GM18861 (cell line): ENCODE data around the gene HEPN1.

Experiments used
- ATAC-seq: cut with Tn5 transposase; IDR thresholded peaks from one replicate; pipeline ENCODE4 v1.9.1; 2021; ENCODE audit not compliant: unreplicated experiment

HEPN1 gene

DNA sequence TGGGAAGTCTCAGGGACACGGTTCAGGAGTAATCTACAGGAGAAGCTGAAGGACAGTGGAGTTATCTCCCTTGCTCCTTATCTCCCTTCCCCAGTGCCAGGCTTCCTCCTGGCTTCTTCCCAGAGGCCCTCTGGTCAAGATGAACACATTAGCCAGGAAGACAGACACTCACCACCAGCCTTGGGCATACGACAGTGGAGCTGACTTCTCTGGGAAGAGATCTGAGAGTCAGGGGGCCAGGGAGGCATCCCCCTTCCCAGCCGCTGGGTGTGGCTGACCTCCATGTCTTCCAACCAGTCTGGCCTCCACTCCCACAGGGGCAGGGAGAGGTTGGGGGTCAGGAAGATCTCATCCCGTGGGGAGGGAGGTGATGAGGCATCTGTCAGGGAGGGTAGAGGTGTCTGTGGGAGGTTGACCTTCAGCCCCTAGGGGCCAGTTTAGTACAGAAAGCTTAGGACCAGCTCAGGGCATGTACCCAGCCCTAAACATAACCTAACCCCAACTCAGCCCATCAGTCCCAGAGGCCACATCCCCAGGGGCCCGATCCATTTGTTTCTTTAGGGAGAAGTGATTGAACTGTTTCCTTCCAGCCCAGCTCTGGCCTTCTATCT is 34.1 kb upstream of the HEPN1 start:
- no peak for ATAC-seq

DNA sequence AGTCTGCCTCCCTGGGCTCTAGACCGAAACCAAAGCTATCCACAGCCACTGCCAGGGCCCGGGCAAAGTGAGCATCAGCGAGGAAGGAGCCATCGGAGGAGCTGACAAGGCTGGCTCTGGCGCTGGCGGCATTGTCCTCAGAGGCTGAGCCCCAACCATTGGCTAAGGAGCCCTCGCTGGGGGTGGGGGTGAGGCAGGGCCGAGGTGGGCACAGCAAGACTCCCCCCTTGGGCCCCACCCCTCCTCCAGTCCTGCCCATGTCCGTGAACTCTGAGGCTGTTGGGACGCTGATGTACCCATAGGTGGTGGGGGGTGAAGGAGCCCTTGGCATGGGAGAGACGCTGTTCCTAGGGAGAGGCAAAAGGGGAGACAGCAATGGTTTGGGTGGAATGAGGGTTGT is 32.6 kb upstream of the HEPN1 start:
- ATAC-seq, result no peak

DNA sequence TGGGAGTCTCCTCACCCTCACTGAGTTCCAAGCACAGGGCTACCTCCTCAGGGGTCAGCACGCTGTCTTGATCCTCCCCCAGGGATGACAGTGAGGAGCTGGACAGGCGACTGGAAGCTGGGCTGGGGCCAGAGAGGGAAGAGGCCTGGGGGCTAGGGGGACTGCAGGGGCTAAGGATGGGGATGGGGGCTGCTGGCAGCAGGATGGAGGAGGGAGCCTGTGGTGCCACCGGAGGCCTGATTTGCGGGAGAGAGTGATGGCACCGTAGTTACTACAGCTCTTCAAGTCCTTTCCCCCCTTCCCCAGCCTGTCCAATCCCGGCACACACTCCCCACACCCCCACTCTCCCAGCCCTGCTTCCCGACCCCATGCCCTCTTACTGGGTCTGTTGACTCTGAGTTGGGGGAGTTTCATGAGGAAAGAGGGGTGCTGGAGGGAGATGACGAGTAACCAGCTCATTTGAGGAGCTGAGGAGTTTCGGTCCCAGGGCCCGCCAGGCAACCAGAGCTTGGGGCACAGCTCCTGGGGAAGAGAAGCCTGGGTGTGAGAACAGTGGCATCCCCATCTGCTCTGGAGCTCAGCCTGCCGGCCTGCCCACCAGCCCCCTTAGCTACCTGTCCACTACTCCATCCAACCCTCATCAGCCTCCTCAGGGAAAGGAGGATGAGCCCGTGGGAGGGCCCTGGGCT is 31.9 kb upstream of the HEPN1 start:
- ATAC-seq, result no peak

DNA sequence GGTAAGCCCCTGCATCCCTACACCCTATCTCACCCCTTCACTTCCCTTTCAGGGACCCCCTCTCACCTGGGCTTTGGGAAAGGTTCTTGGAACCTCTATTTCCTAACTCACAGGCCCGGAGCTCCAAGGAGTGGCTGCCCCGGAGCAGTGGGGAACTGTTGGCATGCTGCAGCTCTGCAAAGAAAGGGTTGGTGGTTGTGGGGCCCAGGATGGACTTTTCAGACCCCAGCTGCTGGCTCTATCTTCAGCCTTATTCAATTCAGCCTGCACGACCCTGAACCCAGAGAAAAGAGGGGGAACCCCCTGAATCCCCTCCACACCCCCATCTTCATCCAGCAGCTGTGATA is 31.4 kb upstream of the HEPN1 start:
- ATAC-seq, result no peak

DNA sequence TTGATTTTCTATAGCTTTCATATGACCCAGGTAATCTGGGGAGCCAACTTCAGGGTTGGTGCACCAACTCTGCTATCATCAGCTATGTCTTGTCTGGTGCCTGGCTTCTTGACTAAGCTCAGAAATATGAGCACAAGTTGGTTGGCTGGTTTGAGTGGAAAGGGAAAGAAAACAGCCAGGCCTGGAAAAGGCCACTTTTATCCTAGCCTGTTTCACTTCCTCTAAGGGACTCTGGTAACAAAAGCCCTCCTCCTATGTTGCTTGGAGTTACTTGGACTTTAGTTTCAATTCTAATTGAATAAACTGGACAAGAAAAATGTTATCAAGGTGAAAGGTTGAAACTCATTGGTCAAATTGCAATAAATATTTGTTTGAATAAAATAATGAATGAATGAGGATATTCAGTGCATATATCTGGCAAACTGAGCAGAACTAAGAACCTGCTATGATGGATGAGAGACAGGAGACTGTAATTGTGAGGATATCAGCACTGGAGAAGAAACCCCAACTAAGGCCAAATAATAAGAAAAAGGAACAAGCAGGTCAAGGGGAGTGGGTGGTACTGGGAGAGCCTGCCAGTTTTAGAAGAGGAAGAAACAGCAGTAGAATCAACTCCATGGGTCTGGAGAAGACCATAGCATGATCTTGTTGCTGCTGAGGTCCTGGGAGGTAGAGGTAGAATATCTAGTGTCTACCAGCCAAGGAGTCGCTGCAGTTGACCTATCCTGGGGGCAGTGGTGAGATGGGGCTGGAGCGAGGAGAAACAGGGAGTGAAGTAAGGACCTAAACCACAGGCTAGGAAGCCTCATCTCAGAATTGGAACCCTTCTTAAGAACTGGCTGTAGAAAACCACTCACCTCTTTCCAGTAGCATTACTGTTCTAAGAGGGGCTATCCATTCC is 29.6 kb upstream of the HEPN1 start:
- ATAC-seq, result no peak

DNA sequence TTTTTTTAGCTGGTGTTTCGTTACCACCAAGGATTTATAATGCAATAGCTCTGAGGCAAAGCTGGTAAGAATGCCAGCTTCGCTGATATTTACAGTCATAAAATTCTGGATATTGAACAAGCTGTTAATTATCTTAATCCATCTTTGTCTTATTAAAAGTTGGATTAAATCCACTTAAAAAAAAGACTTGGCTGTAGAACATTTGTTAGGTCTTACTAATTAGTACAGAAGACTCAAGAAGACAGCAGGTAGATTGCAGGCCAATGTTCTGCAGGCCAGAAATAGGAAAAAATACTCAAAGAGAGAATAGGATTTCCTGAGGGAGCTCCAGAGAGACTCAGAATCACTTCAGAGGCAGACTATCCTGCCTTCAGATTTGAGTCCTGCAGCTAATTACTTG is 28.9 kb upstream of the HEPN1 start:
- no peak for ATAC-seq

DNA sequence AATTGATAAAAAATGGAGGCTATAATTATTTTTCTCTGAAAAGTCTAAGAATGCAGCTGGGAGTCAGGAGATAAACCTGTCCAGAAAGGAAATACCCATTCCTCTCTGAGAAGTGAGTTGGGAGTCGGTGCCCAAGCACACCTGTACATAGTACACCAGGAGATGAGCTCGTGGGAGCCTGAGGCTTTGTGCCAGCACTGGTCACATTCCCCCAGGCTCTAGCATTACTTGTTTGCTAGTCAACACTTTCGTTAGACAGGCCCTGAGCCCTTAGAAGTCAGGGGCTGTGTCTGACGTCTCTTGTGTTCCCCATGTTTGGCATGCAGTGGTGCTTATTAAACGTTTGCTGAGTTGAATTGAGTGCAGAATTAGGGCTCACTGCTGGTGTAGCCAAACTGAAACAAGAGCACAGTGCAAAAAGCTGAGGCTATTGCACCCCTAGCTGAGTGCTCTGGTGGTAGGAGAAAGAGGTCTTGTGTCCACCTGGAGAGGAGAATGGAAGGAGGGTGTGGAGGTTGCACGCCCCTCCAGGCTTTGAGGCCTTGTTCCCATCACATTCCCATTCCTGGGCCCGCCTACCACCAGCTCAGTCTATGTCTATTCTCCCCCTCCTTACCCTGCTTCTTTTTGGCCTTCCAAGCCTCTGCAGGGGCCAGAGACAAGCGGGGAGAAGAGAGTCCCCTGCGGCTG is 28.2 kb upstream of the HEPN1 start:
- ATAC-seq, result no peak

DNA sequence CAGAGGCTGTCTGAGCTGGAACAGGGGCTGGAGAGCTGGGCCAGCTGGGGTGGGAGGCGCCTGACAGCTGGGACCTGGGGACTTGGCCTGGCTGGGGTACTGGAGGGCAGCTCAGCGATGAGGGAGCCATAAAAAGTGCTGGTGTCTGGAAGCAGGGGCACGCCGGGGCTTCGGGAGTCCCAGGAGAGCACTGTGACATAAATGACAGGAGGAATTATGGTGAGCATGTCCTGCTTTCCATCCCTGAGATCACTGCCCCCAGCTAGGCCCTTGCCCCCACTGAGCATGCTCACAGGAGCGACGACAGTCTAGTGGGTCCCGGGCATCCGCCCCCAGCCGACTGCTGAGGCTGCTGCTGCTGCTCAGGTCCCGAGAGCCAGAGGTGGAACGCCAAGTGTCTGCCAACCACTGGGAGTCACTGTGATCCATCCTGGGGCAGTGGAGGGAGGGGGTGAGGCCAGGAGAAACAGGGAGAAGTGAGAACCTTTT is 27.6 kb upstream of the HEPN1 start:
- no peak for ATAC-seq

DNA sequence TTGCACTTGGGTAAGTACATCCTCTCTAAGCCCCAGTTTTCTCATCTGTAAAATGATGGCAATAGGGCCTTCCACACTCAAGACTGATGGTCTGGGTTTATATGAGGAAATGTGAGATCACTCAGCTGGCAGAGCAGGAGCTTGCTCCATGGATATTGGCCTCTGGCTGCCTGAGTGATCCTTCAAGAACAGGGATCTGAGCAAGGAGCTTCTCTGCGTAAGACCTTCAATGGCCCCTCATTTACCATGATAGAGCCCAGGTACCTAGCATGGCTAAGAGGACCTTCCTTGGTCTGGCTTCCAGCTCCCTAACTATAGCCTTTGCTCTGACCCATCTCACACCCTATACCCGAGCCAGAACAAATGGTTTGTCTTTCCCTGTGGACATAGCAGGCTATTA is 26.9 kb upstream of the HEPN1 start:
- no peak for ATAC-seq

DNA sequence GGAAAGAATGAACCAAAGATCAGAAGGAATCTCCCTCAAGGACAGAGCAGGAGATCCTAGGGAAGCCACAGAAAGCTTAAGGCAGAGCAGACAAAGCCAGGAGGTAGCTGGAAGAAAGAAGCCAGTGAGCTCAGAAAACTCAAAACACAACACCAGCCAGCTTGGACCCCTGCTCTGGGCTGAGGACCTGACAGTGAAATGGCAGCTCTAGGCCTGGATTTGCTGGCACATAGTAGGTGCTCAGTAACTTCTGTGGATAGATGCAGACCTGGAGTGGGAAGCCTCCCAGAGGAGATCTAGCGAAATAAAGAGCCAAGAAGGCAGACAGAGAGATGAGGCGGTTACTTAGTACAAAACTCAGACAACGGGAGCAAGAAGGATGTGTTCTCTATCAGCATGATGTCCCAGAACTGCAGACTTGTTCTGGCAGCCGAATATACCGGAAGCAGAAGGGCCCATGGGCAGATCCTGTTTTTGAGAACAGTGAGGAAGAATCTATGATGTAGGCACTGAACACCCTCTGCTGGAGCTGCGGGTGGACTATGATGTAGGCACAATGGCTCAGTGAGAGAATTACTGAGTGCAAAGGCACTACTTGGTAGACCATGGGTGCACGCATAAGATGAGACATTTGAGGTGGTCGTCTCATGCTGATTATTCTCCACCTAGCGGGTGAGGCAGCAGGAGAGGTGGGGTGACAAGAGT is 26.1 kb upstream of the HEPN1 start:
- no peak for ATAC-seq

DNA sequence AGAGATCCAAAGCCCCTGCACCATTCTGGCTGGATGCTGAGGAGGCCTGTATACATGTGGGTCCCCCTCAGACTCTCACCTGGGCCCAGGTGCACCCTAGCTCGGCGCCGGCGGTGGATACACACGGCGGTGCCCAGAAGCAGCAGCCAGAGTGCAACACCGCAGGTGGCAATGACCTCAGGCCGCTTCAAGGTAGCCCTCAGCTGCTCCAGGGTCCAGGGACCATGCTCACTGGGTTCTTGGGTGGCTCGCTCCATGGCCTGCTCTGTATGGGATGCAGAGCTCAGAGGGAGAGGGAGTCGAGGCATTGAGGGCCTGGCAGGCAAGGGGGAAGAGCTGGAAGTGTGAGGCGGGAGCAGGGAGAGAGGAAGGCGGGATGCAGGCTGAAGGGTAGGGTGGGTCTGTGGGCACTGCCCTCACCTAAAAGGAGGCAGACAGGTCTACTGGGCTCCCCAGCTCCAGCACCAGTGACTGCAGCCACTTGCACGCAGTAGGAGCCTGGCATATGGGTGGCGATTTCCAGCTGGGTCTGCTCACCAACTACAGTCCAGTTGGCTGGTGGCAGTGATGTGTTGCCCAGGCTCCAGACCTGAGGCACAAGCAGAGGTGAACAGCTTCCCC is 25.2 kb upstream of the HEPN1 start:
- no peak for ATAC-seq

DNA sequence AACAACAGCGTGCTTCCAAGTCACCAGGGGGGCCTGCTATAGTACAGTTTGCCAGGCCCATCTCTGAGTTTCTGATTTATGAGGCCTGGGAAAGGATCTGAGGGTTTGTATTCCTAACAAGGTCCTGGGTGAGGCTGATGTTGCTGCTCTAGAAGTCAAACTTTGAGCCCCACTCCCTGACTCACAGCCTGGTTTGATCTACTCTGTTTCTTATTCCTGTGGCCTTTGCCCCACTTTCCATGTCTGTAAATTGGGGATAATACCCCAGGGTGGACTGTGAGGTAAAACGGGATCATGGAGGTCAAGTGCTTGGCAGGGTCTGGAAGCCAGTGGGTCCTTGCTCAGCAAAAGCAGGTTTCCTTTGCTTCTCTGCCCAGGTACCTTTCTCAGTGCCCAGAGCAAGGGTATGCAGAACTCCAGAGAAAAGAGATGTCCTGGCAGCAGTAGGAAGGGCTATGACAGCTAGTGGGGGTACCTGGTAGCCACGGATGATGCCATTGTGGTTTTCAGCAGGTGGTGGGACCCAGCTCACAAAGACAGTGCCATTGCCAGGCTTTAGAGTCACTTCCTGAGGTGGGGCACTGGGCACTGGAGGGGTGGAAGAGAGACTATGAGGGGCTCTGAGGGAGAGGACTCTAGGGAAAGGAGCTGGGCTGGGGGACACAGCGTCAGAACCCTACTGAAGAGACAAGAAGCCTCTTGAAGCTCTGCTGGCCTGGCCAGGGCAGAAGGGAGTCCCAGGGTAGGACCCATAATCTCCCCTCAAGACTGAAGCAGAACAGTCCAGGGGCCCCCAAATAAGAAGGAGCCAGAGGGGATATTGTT is 24.2 kb upstream of the HEPN1 start:
- ATAC-seq, result no peak

DNA sequence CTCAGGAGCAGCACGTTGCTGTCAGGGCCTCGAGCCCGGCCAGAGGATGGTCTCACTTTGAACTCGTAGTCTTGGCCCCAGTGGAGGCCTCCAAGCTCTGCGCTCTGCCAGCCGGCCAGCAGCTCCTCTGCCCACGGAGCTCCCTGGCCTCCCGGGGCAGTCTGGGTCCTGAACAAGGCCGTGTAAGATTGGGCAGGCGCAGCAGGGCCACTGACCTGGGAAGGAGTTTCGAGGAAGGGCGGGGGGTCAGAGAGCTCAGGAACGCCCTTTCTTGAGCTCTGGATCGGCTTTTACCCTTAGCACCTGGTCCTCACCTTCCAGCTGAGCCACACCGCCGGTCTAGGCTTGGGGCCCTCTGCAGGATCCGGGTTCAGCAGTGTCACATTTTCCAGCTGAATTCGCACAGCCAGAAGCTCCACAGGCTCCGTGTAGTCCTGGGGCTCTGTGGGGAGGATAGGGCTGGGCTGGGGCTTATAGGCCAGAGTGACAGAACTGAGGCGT is 23.5 kb upstream of the HEPN1 start:
- no peak for ATAC-seq

DNA sequence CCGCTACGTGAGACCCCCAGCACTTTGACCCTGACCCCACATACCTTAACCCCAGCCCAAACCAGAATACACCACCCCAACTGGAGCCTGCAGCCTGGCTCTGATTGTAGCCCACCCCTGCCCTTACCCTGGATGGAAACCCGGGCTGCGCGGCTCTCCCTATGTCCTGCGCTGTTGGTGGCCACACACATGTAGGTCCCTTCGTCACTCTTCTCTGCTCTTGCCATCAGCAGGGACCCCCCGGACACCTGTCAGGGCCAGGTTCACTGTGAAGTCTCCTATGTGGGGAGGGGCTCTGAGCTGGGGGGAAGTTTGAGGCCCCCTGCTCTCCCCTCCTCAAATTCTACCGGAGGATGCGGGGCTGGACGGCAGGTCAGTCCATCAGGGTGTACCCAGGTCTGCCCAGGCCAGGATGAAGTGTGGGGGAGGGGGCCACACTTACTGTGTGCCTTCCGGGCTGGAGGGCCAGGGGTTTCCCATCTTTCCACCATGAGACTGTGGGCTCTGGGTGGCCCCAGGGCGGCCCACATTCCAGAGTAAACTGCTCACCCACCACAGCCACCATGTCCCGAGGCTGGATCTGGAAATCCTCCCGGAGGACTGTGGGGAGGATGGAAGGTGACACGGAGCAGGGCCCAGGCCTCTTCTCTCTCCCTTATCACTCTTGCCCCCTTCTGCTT is 22.8 kb upstream of the HEPN1 start:
- ATAC-seq, result no peak

DNA sequence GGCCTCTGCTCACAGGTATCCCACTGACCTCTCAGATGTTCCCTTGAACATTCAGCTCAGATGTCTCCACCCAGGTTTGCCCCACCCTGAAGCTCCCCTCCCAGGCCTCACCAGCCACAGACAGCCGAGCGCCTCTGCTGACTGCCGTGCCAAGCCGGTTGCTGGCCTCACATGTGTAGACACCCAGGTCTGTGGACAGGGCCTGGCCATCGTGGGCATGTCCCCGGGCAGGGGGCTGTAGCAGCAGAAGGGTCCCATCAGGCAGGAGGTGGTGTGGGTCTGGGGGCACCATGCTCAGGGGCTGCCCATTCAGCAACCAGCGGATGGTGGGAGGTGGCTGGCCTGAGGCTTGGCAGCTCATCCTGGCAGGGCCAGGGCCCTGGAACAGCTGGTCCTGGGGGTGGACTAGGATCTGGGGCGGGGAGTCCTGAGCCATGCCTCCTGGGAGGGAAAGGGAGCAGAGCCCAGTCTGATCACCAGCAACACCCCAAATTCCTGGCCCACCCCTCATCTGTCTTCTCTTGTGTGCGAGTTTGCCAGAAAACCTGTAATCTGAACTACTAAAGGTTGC is 22.1 kb upstream of the HEPN1 start:
- no peak for ATAC-seq

DNA sequence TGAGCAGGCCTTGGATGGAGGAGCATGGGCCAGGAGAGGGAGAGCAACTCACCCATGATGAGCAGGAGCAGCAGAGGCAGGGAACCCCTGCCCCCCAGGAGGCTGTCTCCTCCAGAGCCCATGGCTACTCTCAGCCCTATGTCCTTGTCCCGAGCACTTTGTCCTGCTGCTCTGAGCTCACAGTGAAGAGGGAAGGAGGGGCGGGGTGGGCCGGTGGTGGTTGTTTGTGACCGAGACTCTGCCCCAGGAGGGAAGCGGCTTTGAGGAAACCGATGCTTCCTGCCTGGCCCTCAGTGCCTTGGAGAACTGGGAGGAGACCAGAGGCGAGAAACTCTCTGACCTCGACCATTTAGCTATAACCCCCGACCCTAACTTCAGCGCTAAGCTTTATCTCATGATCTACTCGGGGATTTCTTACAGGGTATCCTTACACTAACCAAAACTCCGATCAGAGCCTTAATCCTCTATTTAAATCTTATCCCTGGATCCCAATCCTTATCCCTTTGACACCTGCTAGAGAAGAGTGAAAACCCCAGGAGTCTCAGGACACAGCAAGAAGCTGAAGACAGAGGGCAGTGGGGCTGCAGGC is 21.3 kb upstream of the HEPN1 start, which contains the start of gene ROBO4:
TSS of gene ROBO4 (minus strand) at position 192 of the 589 bp plus-strand sequence. CDS start at position 122, 70 bp downstream.
- ATAC-seq, result no peak

DNA sequence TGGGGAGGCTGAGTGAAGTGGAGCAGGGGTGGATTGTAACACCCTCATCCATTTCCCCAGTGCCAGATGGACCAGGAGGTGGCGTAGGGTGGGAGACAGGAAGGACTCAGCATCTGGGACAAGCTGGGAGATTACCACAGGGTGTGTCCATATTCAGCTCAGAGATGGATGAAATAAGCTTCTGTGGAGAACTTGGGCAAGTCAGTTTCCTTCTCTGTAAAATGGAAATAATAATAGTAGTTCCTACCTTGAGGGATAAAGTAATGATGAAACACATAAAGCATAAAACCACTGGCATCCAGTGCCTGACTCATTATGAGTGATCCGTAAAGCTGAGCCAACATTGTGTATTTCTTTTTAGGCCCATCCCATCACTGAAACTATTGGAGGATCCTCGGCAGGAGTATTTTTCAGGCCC is 20.8 kb upstream of the HEPN1 start:
- no peak for ATAC-seq

DNA sequence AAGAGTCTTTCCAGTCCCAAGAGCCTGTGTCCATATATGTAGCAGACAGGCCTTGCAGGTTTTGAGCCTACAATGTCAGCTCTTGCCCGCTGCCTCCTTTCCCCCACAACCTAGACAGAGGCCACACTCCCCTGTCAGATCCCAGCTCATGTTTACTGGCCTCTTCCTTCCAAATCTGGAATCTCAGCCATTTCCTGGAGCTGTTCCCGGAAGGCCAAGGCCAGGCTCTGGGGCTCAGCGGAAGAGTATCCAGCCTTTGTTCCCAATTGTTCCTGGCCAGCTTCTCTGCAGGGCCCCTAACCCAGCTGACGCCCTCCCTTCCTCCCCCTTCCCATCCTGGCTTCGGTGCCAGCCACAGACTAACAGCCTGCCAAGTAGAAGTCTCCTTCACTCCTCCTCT is 20.3 kb upstream of the HEPN1 start:
- ATAC-seq, result no peak
